Measurements from ENCODE around the gene NTHL1. TPM values are rescaled to one million over a fixed set of nuclear protein-coding genes. Genes with fewer than 3 reads are reported as not detected.
A peak's percentile ranks its signal among the peaks of the same experiment; 100 is the strongest.

The NTHL1 gene
- total RNA-seq, 4 donors from 2014 or later: 7.1 to 18.1 (median 10.9) TPM

- no peak for ATAC-seq (ENCODE audit: low FRiP score)
- TF ChIP-seq CTCF (IDR thresholded peaks at IDR 0.05): no peak
- no peak for DNase-seq (ENCODE audit: low spot score)
These were observed 46.6 kb downstream of the NTHL1 start for GRCh38 chr16:2001035-2001434.

- no peak for TF ChIP-seq CTCF (IDR thresholded peaks at IDR 0.05)
- ATAC-seq (ENCODE audit: low FRiP score): no peak
- DNase-seq (ENCODE audit: low spot score): no peak
These were observed 47.6 kb downstream of the NTHL1 start for GRCh38 chr16:1999866-2000514.

- ATAC-seq (ENCODE audit: low FRiP score) (no peak), DNase-seq (ENCODE audit: low spot score) (no peak)
- no peak for TF ChIP-seq CTCF (IDR thresholded peaks at IDR 0.05)
These were observed 48.5 kb downstream of the NTHL1 start for GRCh38 chr16:1998852-1999801.

GRCh38 chr16:1998360-1998835 is 49.2 kb downstream of the NTHL1 start:
- TF ChIP-seq CTCF (IDR thresholded peaks at IDR 0.05): no peak
- ATAC-seq (ENCODE audit: low FRiP score): no peak
- no peak for DNase-seq (ENCODE audit: low spot score)

GRCh38 chr16:1997494-1998359 is 49.9 kb downstream of the NTHL1 start:
- ATAC-seq (ENCODE audit: low FRiP score) (no peak), DNase-seq (ENCODE audit: low spot score) (no peak)
- no peak for TF ChIP-seq CTCF (IDR thresholded peaks at IDR 0.05)

- DNase-seq (ENCODE audit: low spot score) (no peak), ATAC-seq (ENCODE audit: low FRiP score) (peak; percentile 4)
- TF ChIP-seq CTCF (IDR thresholded peaks at IDR 0.05): no peak
These were observed 53.9 kb downstream of the NTHL1 start for GRCh38 chr16:1993731-1994131.

All from omental fat pad (tissue), 4 donors.